Left kidney (tissue), 2 donors: ENCODE data around the gene PSG1. TPM values are rescaled to one million over a fixed set of nuclear protein-coding genes. Genes with fewer than 3 reads are reported as not detected.
"Not testable (repeated sequence)": the region's sequence is repeated elsewhere in the genome, so short reads cannot be mapped to it uniquely, and the experiment has no call there.

ENCODE experiments used
- DNase-seq: peaks from one replicate; pipeline ENCODE4 v3.0.0-alpha.2; 2013
- polyA plus RNA-seq: library from polyadenylated mRNA; unstranded; fragments of 120-200 nt; gene quantifications from one replicate; pipeline ENCODE4 v1.2.1, GENCODE V29; 2013; ENCODE audit not compliant: insufficient read length

PSG1 gene
- polyA plus RNA-seq, 1 donor: not detected

- DNase-seq: not testable (repeated sequence)
Observed at GRCh38 chr19:42819960-42820650, 59.4 kb downstream of the PSG1 start.

GRCh38 chr19:42816894-42817293 lies 62.6 kb downstream of the PSG1 start:
- no peak for DNase-seq

Other genes with a start within 250 kb of the PSG1 start
- 0.13 TPM for gene PSG3, start 139.2 kb downstream of the PSG1 start, polyA plus RNA-seq
- not detected for gene PSG8, start 114.0 kb downstream of the PSG1 start, polyA plus RNA-seq
- not detected for gene PSG6, start 38.2 kb upstream of the PSG1 start, polyA plus RNA-seq
- not detected for gene PSG7, start 57.5 kb upstream of the PSG1 start, polyA plus RNA-seq
- not detected for gene PSG11, start 146.8 kb upstream of the PSG1 start, polyA plus RNA-seq
- gene PSG2, start 203.0 kb upstream of the PSG1 start, polyA plus RNA-seq: not detected